Measurements from ENCODE around the gene SLC66A2. TPM values are rescaled to one million over a fixed set of nuclear protein-coding genes. Genes with fewer than 3 reads are reported as not detected.

SLC66A2 gene
- total and polyA plus RNA-seq, 2 of the 13 experiments (the other 11 are each of a cell fraction or from before 2014, with no cell fraction given) = 33.5 to 41.9 TPM

GRCh38 chr18:79874553-79875530 lies 76.6 kb downstream of the SLC66A2 start:
- no peak overlapping the region for H3K4me3 ChIP-seq (replicated peaks in 1 of 3; ENCODE audit: insufficient read depth in 1 of 3, low read depth in 2 of 3, low read length in 3 of 3)
- peaks cover 8% of the 10 kb centered on the region for H3K4me1 ChIP-seq (ENCODE audit: insufficient read depth, low read length)
- H3K27me3 ChIP-seq (ENCODE audit: control insufficient read depth in 1 of 2, insufficient read depth in 2 of 2, low read length in 2 of 2) = peaks cover 17 to 72% of the 10 kb centered on the region in 2 experiments
- H3K79me2 ChIP-seq (ENCODE audit: insufficient read depth, low read length) = no peaks in the 10 kb centered on the region
- DNase-seq (ENCODE audit: low spot score) = no peak
- TF ChIP-seq FOXA1 (IDR thresholded peaks at IDR 0.05) = no peak
- no peak for TF ChIP-seq FOXA1 (CRISPR knock-in tag; IDR thresholded peaks at IDR 0.05)
- H3K36me3 ChIP-seq (replicated peaks in 1 of 2; ENCODE audit: control insufficient read depth in 1 of 2, insufficient read depth in 2 of 2, low read length in 2 of 2) = no peaks in the 10 kb centered on the region
- ChIA-PET POLR2A (no interaction called here), CTCF (ENCODE audit: low intra/inter-chr PET ratio, low total read pairs) (no interaction called here)
- no peak overlapping the region for H3K27ac ChIP-seq (ENCODE audit: extremely low read length, insufficient read depth, low read length)
- no peak for ATAC-seq
- H3K9me3 ChIP-seq (ENCODE audit: low read length) = no peaks in the 10 kb centered on the region
- H3K9ac ChIP-seq (ENCODE audit: insufficient read depth, low read depth, low read length) = no peak overlapping the region
- H4K20me1 ChIP-seq (ENCODE audit: insufficient read depth, low read length) = no peaks in the 10 kb centered on the region
- BruUV-seq (replicated peaks) = no TSS peak
- H2AFZ ChIP-seq (ENCODE audit: low read length) = no peak overlapping the region
- FAIRE-seq = no peak
- no peak overlapping the region for H3K4me2 ChIP-seq (ENCODE audit: low read depth, low read length)
- WGBS (ENCODE audit: low lambda C conversion rate) = 23% methylated on average over 18 of the region's 24 CpGs
- in situ Hi-C loops (cut with HindIII; ENCODE audit: extremely low pct_ligation_motif_present, low pct_unique_long_range_greater_than_20kb) = no loop called here
- intact Hi-C loops (cut with micrococcal nuclease; ENCODE audit: unreplicated experiment) = no loop called here

GRCh38 chr18:79873449-79874110 lies 77.9 kb downstream of the SLC66A2 start:
- H3K9ac ChIP-seq (ENCODE audit: insufficient read depth, low read depth, low read length) = no peak overlapping the region
- no TSS peak for BruUV-seq (replicated peaks)
- H3K4me3 ChIP-seq (replicated peaks in 1 of 3; ENCODE audit: insufficient read depth in 1 of 3, low read depth in 2 of 3, low read length in 3 of 3) = no peak overlapping the region
- no peak overlapping the region for H2AFZ ChIP-seq (ENCODE audit: low read length)
- H3K36me3 ChIP-seq (replicated peaks in 1 of 2; ENCODE audit: control insufficient read depth in 1 of 2, insufficient read depth in 2 of 2, low read length in 2 of 2) = no peaks in the 10 kb centered on the region
- no peaks in the 10 kb centered on the region for H4K20me1 ChIP-seq (ENCODE audit: insufficient read depth, low read length)
- WGBS (ENCODE audit: low lambda C conversion rate) = 70% methylated on average over 14 of the region's 34 CpGs
- no peak overlapping the region for H3K27ac ChIP-seq (ENCODE audit: extremely low read length, insufficient read depth, low read length)
- DNase-seq (ENCODE audit: low spot score) (no peak), FAIRE-seq (no peak), ATAC-seq (no peak)
- peaks cover 18 to 78% of the 10 kb centered on the region in 2 experiments for H3K27me3 ChIP-seq (ENCODE audit: control insufficient read depth in 1 of 2, insufficient read depth in 2 of 2, low read length in 2 of 2)
- H3K4me2 ChIP-seq (ENCODE audit: low read depth, low read length) = no peak overlapping the region
- POLR2A ChIA-PET = no interaction called here
- no peaks in the 10 kb centered on the region for H3K79me2 ChIP-seq (ENCODE audit: insufficient read depth, low read length)
- peaks cover 8% of the 10 kb centered on the region for H3K4me1 ChIP-seq (ENCODE audit: insufficient read depth, low read length)
- intact Hi-C loops (cut with micrococcal nuclease; ENCODE audit: unreplicated experiment) (no loop called here), in situ Hi-C loops (cut with HindIII; ENCODE audit: extremely low pct_ligation_motif_present, low pct_unique_long_range_greater_than_20kb) (no loop called here)
- CTCF ChIA-PET (ENCODE audit: low intra/inter-chr PET ratio, low total read pairs) = no interaction called here
- H3K9me3 ChIP-seq (ENCODE audit: low read length) = no peaks in the 10 kb centered on the region
- no peak for TF ChIP-seq ZBTB43 (CRISPR knock-in tag; conservative IDR thresholded peaks at IDR 0.05)
- TF ChIP-seq ESRRA (CRISPR knock-in tag; IDR thresholded peaks at IDR 0.05; ENCODE audit: low read depth) = no peak
- no peak for TF ChIP-seq MEIS1 (CRISPR knock-in tag; IDR thresholded peaks at IDR 0.05; ENCODE audit: borderline replicate concordance)
- TF ChIP-seq TGIF2 (CRISPR knock-in tag; IDR thresholded peaks at IDR 0.05) = no peak
- TF ChIP-seq ZNF530 (CRISPR knock-in tag; IDR thresholded peaks at IDR 0.05; ENCODE audit: low read depth) = no peak
- TF ChIP-seq ZNF224 (CRISPR knock-in tag; IDR thresholded peaks at IDR 0.05) = no peak
- TF ChIP-seq ZNF382 (CRISPR knock-in tag; IDR thresholded peaks at IDR 0.05; ENCODE audit: borderline replicate concordance) = no peak
- no peak for TF ChIP-seq ZFP91 (CRISPR knock-in tag; IDR thresholded peaks at IDR 0.05; ENCODE audit: borderline replicate concordance)
- TF ChIP-seq HOXA9 (CRISPR knock-in tag; IDR thresholded peaks at IDR 0.05; ENCODE audit: borderline replicate concordance) = no peak
- no peak for TF ChIP-seq ZNF333 (CRISPR knock-in tag; IDR thresholded peaks at IDR 0.05; ENCODE audit: borderline replicate concordance)
- no peak for TF ChIP-seq IRX3 (CRISPR knock-in tag; IDR thresholded peaks at IDR 0.05; ENCODE audit: borderline replicate concordance, low read depth)
- no peak for TF ChIP-seq ZMYM2 (CRISPR knock-in tag; IDR thresholded peaks at IDR 0.05)
